Keratinocyte (primary cell): ENCODE data around the gene PGM1. TPM values are rescaled to one million over a fixed set of nuclear protein-coding genes. Genes with fewer than 3 reads are reported as not detected.
A peak's percentile ranks its signal among the peaks of the same experiment; 100 is the strongest.

Experiments used
- DNase-seq: peaks from one replicate; pipeline ENCODE4 v3.0.0-alpha.2; 2011; ENCODE audit warnings: low read depth, missing footprints, low spot score
- FAIRE-seq: peaks from 2 replicates; lab custom pipeline; 2011; peaks lifted over from hg19 to GRCh38; lab: Jason Lieb, UNC
- H2AFZ ChIP-seq: 2 replicates; pipeline ENCODE4 v1.6.0; 2012; ENCODE audit warnings: low read length, control low read depth, inconsistent platforms; ENCODE audit not compliant: control insufficient read depth
- H3K27ac ChIP-seq: 2 replicates; pipeline ENCODE4 v1.5.1; 2011; ENCODE audit warnings: low read length; ENCODE audit not compliant: control insufficient read depth, insufficient read depth
- H3K27me3 ChIP-seq: 3 replicates; pipeline ENCODE4 v1.6.0; 2011; ENCODE audit warnings: low read length; ENCODE audit not compliant: control insufficient read depth, insufficient read depth; ENCODE audit errors: extremely low read depth
- H3K36me3 ChIP-seq, 2 experiments: 2 replicates in 1 of 2; 3 replicates in 1 of 2; pipeline ENCODE4 v1.5.1; 2011; ENCODE audit warnings: low read length in 2 of 2, mild to moderate bottlenecking in 1 of 2; ENCODE audit not compliant: control insufficient read depth in 2 of 2, insufficient read depth in 2 of 2; ENCODE audit errors: extremely low read depth in 1 of 2
- H3K4me1 ChIP-seq: 3 replicates; pipeline ENCODE4 v1.5.1; 2011; ENCODE audit warnings: low read length; ENCODE audit not compliant: control insufficient read depth, insufficient read depth; ENCODE audit errors: extremely low read depth
- H3K4me2 ChIP-seq: 3 replicates; pipeline ENCODE4 v1.6.0; 2011; ENCODE audit warnings: low read depth, low read length; ENCODE audit not compliant: control insufficient read depth, insufficient read depth; ENCODE audit errors: extremely low read depth
- H3K4me3 ChIP-seq, 3 experiments: fragments of 200-600 bp in 1 of 3; sonication (generic) in 1 of 3; 2 replicates in 2 of 3; 3 replicates in 1 of 3; pipeline ENCODE4 v1.5.1; 2011 to 2016; ENCODE audit warnings: low read length in 3 of 3, mild to moderate bottlenecking in 3 of 3, control low read depth in 2 of 3, inconsistent platforms in 1 of 3, low read depth in 1 of 3, mixed read lengths in 1 of 3, mixed run types in 1 of 3, moderate library complexity in 1 of 3; ENCODE audit not compliant: control insufficient read depth in 2 of 3, insufficient read depth in 2 of 3; ENCODE audit errors: extremely low read depth in 1 of 3
- H3K79me2 ChIP-seq: 2 replicates; pipeline ENCODE4 v1.6.0; 2012; ENCODE audit warnings: low read length; ENCODE audit not compliant: control insufficient read depth, insufficient read depth
- H3K9ac ChIP-seq: 3 replicates; pipeline ENCODE4 v1.6.0; 2011; ENCODE audit warnings: low read length; ENCODE audit not compliant: control insufficient read depth, insufficient read depth; ENCODE audit errors: extremely low read depth
- H3K9me1 ChIP-seq: 3 replicates; pipeline ENCODE4 v1.6.0; 2011; ENCODE audit warnings: low read length; ENCODE audit not compliant: control insufficient read depth, insufficient read depth; ENCODE audit errors: extremely low read depth
- H3K9me3 ChIP-seq: 2 replicates; pipeline ENCODE4 v1.5.1; 2012; ENCODE audit warnings: low read depth, low read length; ENCODE audit not compliant: control insufficient read depth
- H4K20me1 ChIP-seq: 3 replicates; pipeline ENCODE4 v1.6.0; 2011; ENCODE audit warnings: low read length; ENCODE audit not compliant: control insufficient read depth, insufficient read depth; ENCODE audit errors: extremely low read depth
- CTCF ChIP-seq, 3 experiments: IDR thresholded peaks in 1 of 3; conservative IDR thresholded peaks in 1 of 3; optimal IDR thresholded peaks in 1 of 3; 2 replicates in 2 of 3; 3 replicates in 1 of 3; pipeline versions ENCODE3 to v1.5.1; 2011; ENCODE audit warnings: low read length in 3 of 3, mild to moderate bottlenecking in 3 of 3, moderate library complexity in 2 of 3, control low read depth in 1 of 3, inconsistent platforms in 1 of 3; ENCODE audit not compliant: insufficient read depth in 2 of 3; ENCODE audit errors: extremely low read depth in 1 of 3
- EZH2 ChIP-seq: IDR thresholded peaks from one replicate; pipeline ENCODE4 v1.6.1; 2012; ENCODE audit warnings: inconsistent platforms, mild to moderate bottlenecking, low read length, moderate library complexity
- dilution Hi-C: fragments of 300-500 bp; cut with MboI; formaldehyde crosslinking; loops from one replicate; pipeline ENCODE4 v1.7.0; 2020; ENCODE audit warnings: low sequenced_read_pairs; ENCODE audit not compliant: extremely low pct_ligation_motif_present
- polyA plus RNA-seq, 5 experiments: library from polyadenylated mRNA; depleted of rRNA in 3 of 5; stranded (reverse) in 3 of 5; stranded (forward) in 1 of 5; unstranded in 1 of 5; fragments of >200 nt; gene quantifications; 1 replicate in 1 of 5; 2 replicates in 3 of 5; 3 replicates in 1 of 5; pipeline versions ENCODE4 v1.2.1 to v1.2.3, GENCODE V29; 2011 to 2012; ENCODE audit warnings: missing spikeins in 2 of 5, low read depth in 1 of 5, low replicate concordance in 1 of 5

The PGM1 gene
- polyA plus RNA-seq, 1 donor (not counting 4 experiments of a cell fraction or from before 2014, with no cell fraction given) = 38.9 TPM

DNA sequence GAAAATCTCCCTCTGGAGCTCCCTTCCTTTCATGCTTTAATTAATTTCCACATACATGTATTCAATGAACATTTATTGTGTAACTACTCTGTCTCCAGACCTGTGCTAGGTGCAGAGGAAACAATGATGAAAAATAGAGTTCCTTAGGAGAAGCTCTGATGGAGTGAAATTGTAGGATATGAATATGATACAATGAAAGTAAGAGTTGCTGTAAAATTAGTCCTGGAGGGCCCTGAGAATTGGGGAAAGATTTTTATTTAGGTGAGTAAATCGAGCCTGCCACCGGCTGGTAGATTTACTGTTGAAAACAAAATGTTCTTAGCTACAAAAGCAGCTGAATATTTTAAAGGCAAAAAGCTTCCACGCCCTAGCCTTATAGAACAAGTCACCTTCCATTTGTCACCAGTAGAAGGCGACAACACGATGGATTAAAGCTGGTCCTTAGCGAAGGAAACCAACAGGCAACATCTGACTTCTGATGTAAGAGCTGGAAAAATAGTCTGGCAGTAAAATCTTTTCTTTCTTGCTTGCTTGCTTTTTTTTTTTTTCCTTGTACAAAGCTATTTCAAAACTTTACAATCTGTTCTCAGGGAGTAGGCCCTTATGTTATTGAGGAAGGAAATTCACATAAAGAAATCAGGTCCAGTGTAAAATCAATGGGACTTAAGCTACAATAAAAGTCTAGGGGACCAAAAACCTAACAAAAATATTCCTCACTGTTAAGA, 98.7 kb downstream of the PGM1 start:
- H3K27me3 ChIP-seq = no peaks in the 10 kb centered on the region
- H3K9me1 ChIP-seq = no peaks in the 10 kb centered on the region
- DNase-seq (peak; percentile 40), FAIRE-seq (peak; percentile 98)
- H3K4me1 ChIP-seq = peaks cover 4% of the 10 kb centered on the region
- no peak overlapping the region for H2AFZ ChIP-seq
- no peak overlapping the region for H3K27ac ChIP-seq
- dilution Hi-C loops = no loop called here
- H3K4me2 ChIP-seq = no peak overlapping the region
- no peaks in the 10 kb centered on the region for H3K9me3 ChIP-seq
- H3K4me3 ChIP-seq = no peak overlapping the region
- no peaks in the 10 kb centered on the region for H3K36me3 ChIP-seq
- TF ChIP-seq EZH2 = no peak
- TF ChIP-seq CTCF (optimal IDR thresholded peaks at IDR 0.05 in 1 of 3, IDR thresholded peaks at IDR 0.05 in 1 of 3, conservative IDR thresholded peaks at IDR 0.05 in 1 of 3; ENCODE audit: extremely low read depth in 1 of 3, insufficient read depth in 2 of 3, low read length in 3 of 3) = peak; percentile 63 to 85 (median 79)
- H3K9ac ChIP-seq = no peak overlapping the region
- no peaks in the 10 kb centered on the region for H4K20me1 ChIP-seq
- H3K79me2 ChIP-seq = no peaks in the 10 kb centered on the region

GRCh38 chr1:63693944-63694571, 100.8 kb downstream of the PGM1 start:
- no peak overlapping the region for H3K4me2 ChIP-seq

More at GRCh38 chr1:63693944-63694571, 100.8 kb downstream of the PGM1 start:
- no peak for FAIRE-seq
- Histone ChIP-seq H3K9ac (no peak overlapping the region), H4K20me1 (no peaks in the 10 kb centered on the region), H3K4me3 (no peak overlapping the region), H3K9me3 (no peaks in the 10 kb centered on the region), H3K27ac (no peak overlapping the region), H3K27me3 (no peaks in the 10 kb centered on the region), H3K79me2 (no peaks in the 10 kb centered on the region), H3K4me1 (peaks cover 4% of the 10 kb centered on the region), H2AFZ (no peak overlapping the region), H3K9me1 (no peaks in the 10 kb centered on the region), H3K36me3 (no peaks in the 10 kb centered on the region)
- TF ChIP-seq CTCF (optimal IDR thresholded peaks at IDR 0.05 in 1 of 3, IDR thresholded peaks at IDR 0.05 in 1 of 3, conservative IDR thresholded peaks at IDR 0.05 in 1 of 3; ENCODE audit: extremely low read depth in 1 of 3, insufficient read depth in 2 of 3, low read length in 3 of 3) (no peak), EZH2 (no peak)
- dilution Hi-C loops = no loop called here
- DNase-seq = no peak
